ENCODE data around the gene IMP4. TPM values are rescaled to one million over a fixed set of nuclear protein-coding genes. Genes with fewer than 3 reads are reported as not detected.

Gene IMP4
- polyA plus RNA-seq, 1 donor from 2014 or later, result 78.0 TPM

DNA sequence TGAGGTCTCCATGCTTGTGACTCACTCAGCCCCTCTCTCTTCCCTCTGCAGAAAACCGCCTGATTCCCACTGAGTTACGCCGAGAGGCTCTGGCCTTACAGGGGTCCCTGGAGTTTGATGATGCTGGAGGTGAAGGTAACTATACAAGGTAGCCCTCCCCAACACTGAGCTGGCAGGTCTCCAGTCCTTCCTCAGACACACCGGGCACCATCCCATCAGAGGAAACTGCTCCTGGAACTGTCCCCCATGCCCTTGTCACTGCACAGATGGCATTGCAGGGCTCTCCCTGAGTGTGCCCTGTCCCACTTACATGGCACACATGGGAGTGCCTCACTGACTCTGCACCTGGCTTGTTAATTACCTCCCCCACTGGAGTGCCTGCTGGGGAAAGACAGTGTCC is 1.9 kb downstream of the IMP4 start:
- H3K36me3 ChIP-seq (ENCODE audit: insufficient read depth, low read length), result peaks cover 10% of the 10 kb centered on the region
- no peak overlapping the region for H3K27ac ChIP-seq (ENCODE audit: low read length)
- no peak overlapping the region for H3K9ac ChIP-seq (ENCODE audit: low read length)
- no peaks in the 10 kb centered on the region for H3F3A ChIP-seq (ENCODE audit: insufficient read depth, low read length, poor library complexity, severe bottlenecking)
- H2AFZ ChIP-seq (ENCODE audit: low read depth, low read length), result no peak overlapping the region
- H3K27me3 ChIP-seq (ENCODE audit: insufficient read depth, low read depth, low read length), result no peaks in the 10 kb centered on the region
- no peaks in the 10 kb centered on the region for H3K9me2 ChIP-seq (ENCODE audit: insufficient read depth, low read length)
- H3K4me2 ChIP-seq (ENCODE audit: low read length), result no peak overlapping the region
- H3K4me3 ChIP-seq (ENCODE audit: low read length), result no peak overlapping the region
- H4K20me1 ChIP-seq (ENCODE audit: insufficient read depth), result no peaks in the 10 kb centered on the region
- TF ChIP-seq, protein P1, sequence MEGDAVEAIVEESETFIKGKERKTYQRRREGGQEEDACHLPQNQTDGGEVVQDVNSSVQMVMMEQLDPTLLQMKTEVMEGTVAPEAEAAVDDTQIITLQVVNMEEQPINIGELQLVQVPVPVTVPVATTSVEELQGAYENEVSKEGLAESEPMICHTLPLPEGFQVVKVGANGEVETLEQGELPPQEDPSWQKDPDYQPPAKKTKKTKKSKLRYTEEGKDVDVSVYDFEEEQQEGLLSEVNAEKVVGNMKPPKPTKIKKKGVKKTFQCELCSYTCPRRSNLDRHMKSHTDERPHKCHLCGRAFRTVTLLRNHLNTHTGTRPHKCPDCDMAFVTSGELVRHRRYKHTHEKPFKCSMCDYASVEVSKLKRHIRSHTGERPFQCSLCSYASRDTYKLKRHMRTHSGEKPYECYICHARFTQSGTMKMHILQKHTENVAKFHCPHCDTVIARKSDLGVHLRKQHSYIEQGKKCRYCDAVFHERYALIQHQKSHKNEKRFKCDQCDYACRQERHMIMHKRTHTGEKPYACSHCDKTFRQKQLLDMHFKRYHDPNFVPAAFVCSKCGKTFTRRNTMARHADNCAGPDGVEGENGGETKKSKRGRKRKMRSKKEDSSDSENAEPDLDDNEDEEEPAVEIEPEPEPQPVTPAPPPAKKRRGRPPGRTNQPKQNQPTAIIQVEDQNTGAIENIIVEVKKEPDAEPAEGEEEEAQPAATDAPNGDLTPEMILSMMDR (IDR thresholded peaks at IDR 0.05; ENCODE audit: poor library complexity, severe bottlenecking), result no peak
- TF ChIP-seq RAD21 (conservative IDR thresholded peaks at IDR 0.05) (no peak), SMC3 (conservative IDR thresholded peaks at IDR 0.05; ENCODE audit: poor library complexity) (no peak), TAF1 (IDR thresholded peaks at IDR 0.05; ENCODE audit: low read depth) (no peak), EZH2 (IDR thresholded peaks at IDR 0.05; ENCODE audit: borderline replicate concordance, insufficient read depth, low read length, poor library complexity, severe bottlenecking) (no peak), MXI1 (conservative IDR thresholded peaks at IDR 0.05; ENCODE audit: poor library complexity, severe bottlenecking) (no peak), EP300 (conservative IDR thresholded peaks at IDR 0.05; ENCODE audit: poor library complexity, severe bottlenecking) (no peak), POLR2AphosphoS5 (IDR thresholded peaks at IDR 0.05) (no peak)
- TF ChIP-seq, protein P2, sequence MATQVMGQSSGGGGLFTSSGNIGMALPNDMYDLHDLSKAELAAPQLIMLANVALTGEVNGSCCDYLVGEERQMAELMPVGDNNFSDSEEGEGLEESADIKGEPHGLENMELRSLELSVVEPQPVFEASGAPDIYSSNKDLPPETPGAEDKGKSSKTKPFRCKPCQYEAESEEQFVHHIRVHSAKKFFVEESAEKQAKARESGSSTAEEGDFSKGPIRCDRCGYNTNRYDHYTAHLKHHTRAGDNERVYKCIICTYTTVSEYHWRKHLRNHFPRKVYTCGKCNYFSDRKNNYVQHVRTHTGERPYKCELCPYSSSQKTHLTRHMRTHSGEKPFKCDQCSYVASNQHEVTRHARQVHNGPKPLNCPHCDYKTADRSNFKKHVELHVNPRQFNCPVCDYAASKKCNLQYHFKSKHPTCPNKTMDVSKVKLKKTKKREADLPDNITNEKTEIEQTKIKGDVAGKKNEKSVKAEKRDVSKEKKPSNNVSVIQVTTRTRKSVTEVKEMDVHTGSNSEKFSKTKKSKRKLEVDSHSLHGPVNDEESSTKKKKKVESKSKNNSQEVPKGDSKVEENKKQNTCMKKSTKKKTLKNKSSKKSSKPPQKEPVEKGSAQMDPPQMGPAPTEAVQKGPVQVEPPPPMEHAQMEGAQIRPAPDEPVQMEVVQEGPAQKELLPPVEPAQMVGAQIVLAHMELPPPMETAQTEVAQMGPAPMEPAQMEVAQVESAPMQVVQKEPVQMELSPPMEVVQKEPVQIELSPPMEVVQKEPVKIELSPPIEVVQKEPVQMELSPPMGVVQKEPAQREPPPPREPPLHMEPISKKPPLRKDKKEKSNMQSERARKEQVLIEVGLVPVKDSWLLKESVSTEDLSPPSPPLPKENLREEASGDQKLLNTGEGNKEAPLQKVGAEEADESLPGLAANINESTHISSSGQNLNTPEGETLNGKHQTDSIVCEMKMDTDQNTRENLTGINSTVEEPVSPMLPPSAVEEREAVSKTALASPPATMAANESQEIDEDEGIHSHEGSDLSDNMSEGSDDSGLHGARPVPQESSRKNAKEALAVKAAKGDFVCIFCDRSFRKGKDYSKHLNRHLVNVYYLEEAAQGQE (IDR thresholded peaks at IDR 0.05; ENCODE audit: borderline replicate concordance), result no peak
- H3K79me2 ChIP-seq (replicated peaks; ENCODE audit: insufficient read depth, low read length), result peaks cover 4% of the 10 kb centered on the region
- no peaks in the 10 kb centered on the region for H3K9me3 ChIP-seq (ENCODE audit: low read length)

DNA sequence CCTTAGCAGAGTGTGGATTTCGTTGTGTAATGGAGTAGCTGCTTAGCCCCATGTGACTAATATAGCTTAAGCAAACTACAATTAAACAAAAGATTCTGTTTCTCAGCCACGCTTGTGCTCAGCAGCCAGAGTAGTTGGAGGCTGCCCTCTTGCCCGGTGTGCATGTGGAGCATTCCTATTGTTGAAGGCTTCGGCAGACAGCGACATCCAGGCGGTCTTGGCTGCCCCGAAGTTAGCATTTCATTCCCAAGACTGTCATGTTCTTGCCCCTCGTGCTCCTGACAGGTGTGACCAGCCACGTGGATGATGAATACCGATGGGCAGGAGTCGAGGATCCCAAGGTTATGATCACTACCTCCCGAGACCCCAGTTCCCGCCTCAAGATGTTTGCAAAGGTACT is 2.4 kb downstream of the IMP4 start:
- peaks cover 10% of the 10 kb centered on the region for H3K36me3 ChIP-seq (ENCODE audit: insufficient read depth, low read length)
- H4K20me1 ChIP-seq (ENCODE audit: insufficient read depth), result no peaks in the 10 kb centered on the region
- H3K79me2 ChIP-seq (replicated peaks; ENCODE audit: insufficient read depth, low read length), result peaks cover 4% of the 10 kb centered on the region
- TF ChIP-seq TAF1 (IDR thresholded peaks at IDR 0.05; ENCODE audit: low read depth) (no peak), SMC3 (conservative IDR thresholded peaks at IDR 0.05; ENCODE audit: poor library complexity) (no peak), EZH2 (IDR thresholded peaks at IDR 0.05; ENCODE audit: borderline replicate concordance, insufficient read depth, low read length, poor library complexity, severe bottlenecking) (no peak), MXI1 (conservative IDR thresholded peaks at IDR 0.05; ENCODE audit: poor library complexity, severe bottlenecking) (no peak), RAD21 (conservative IDR thresholded peaks at IDR 0.05) (no peak)
- TF ChIP-seq, protein P1 (IDR thresholded peaks at IDR 0.05; ENCODE audit: poor library complexity, severe bottlenecking), result no peak
- H3K4me2 ChIP-seq (ENCODE audit: low read length), result no peak overlapping the region
- H3K27ac ChIP-seq (ENCODE audit: low read length), result no peak overlapping the region
- no peaks in the 10 kb centered on the region for H3K27me3 ChIP-seq (ENCODE audit: insufficient read depth, low read depth, low read length)
- no peak overlapping the region for H3K4me3 ChIP-seq (ENCODE audit: low read length)
- no peaks in the 10 kb centered on the region for H3K9me2 ChIP-seq (ENCODE audit: insufficient read depth, low read length)
- H3K9ac ChIP-seq (ENCODE audit: low read length), result no peak overlapping the region
- H2AFZ ChIP-seq (ENCODE audit: low read depth, low read length), result no peak overlapping the region
- no peaks in the 10 kb centered on the region for H3F3A ChIP-seq (ENCODE audit: insufficient read depth, low read length, poor library complexity, severe bottlenecking)
- no peaks in the 10 kb centered on the region for H3K9me3 ChIP-seq (ENCODE audit: low read length)

Data from neural cell (in vitro differentiated cells).